GM23248 (cell line): Measurements from ENCODE around the gene ST6GAL1.

ENCODE experiments used
- EZH2 ChIP-seq: fragments of 200-600 bp; sonication (generic); IDR thresholded peaks from 2 replicates; pipeline ENCODE4 v1.6.1; 2018; ENCODE audit warnings: antibody characterized with exemption, mild to moderate bottlenecking; ENCODE audit not compliant: insufficient read depth, poor library complexity, severe bottlenecking
- EZH2phosphoT487 ChIP-seq: fragments of 200-600 bp; sonication (generic); IDR thresholded peaks from 2 replicates; pipeline ENCODE4 v1.6.1; 2018; ENCODE audit warnings: antibody characterized with exemption, moderate library complexity, mild to moderate bottlenecking, low read depth; ENCODE audit not compliant: insufficient read depth

DNA sequence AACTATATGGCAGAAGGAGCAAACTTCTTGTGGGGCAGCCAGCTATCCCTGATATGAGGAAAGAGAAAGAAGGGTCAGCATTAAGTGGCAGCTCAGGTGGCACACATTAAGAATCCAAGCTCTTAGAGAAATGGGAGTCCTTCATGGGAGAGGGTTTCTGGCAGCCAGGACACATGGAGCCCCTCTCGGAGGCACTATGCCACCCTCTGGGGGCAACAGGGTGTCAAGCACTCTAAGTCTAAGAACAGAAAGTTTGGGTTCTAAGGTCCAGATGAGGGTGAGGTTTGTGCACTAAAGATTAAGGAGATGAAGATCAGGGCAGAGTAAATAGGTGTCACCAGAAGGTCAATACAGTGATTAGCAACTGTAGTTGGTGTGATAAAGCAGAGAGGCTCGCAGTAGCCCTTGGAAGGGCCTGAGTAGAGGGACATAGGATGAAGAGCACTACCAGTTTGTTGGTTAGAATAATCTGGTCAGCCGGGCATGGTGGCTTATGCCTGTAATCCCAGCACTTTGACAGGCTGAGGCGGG lies 89.3 kb downstream of the ST6GAL1 start:
- TF ChIP-seq EZH2phosphoT487 (no peak), EZH2 (no peak)
